ENCODE measurements around the gene ZNF608.

ZNF608 gene

DNA sequence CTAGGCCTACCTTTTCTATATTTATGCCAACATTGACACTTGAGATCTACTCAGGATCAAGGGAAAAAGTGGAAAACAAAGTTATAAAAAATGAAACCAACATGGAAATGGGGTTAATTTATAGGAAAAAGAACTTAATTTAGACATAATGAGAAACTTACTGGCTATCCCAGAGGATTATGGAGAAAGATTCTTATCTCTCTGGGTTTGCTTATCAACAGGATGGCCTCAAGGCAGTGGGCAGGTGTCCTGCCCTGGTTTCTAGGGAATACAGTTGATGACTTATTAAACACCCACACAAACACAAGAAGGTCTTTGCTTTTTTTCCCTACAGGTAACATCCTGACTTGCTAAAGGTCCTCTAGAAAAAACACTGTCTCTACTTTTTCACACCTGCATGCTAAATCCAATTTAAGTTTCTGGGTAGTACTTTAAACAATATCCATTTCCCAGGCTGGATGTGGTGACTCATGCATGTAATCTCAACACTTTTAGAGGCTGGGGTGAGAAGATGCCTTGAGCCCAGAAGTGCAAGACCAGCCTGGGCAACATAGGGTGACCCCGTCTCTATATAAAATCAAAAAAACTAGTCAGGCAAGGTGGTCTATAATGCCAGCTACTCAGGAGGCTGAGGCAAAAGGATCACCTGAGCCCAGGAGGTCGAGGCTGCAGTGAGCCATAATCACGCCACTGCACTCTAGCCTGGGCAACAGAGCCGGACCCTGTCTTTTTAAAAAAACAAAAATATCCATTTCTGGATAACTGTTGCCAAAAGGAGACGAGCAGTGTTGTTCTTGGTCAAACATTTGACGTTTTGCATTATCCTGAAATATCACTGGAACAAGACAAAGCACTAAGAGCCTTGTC lies 6.6 kb upstream of the ZNF608 start:
- DNase-seq (ENCODE audit: low read depth), result no peak

- DNase-seq (ENCODE audit: low read depth), result no peak
These were observed 4.6 kb upstream of the ZNF608 start for GRCh38 chr5:124751031-124751430.

- DNase-seq (ENCODE audit: low read depth), result no peak
These were observed 2.5 kb upstream of the ZNF608 start for GRCh38 chr5:124748687-124749594.

- no peak for DNase-seq (ENCODE audit: low read depth)
These were observed 1.6 kb upstream of the ZNF608 start for GRCh38 chr5:124747791-124748686.

DNA sequence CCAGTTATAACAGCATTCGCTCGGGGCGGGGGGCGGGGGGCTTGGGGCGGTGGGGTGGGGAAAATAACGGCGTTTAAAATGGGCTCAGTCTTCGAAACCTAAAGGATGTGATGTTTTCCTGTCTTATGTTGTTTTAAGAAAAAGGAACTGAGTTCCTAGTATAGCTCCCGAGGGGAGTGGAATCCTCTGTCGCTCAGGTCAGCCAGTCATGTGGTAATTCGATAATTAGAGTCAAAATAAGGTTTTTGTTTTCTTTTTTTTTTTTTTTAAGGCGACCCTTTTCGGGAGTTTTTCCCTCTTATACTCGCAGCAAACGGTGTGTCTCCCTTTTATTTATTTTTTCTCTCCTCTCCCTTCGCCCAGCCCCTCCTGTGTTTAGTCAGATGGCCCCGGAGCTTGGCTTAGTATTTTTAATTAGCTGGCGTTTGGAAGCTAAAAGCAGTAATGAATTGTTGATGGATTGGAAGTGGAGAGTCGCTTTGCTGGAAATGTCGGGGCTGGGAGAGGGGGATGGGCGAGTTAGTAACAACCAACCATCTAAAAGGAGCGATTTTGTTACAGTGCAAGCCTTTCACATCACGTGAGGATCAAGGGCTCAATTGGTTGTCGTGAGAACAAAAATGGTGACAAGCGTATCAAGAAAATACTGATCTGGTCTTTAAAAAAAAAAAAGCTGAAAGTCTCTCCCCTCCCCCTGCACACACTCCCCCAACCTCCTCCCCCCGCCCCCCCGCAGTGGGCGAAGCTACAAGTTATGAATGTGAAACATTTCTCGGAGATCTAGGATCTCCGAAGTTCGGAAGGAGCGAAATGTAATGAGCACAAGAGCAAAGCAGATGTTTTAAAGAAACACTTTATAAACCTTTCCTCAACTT lies 714 bp upstream of the ZNF608 start:
- DNase-seq (ENCODE audit: low read depth), result no peak

DNA sequence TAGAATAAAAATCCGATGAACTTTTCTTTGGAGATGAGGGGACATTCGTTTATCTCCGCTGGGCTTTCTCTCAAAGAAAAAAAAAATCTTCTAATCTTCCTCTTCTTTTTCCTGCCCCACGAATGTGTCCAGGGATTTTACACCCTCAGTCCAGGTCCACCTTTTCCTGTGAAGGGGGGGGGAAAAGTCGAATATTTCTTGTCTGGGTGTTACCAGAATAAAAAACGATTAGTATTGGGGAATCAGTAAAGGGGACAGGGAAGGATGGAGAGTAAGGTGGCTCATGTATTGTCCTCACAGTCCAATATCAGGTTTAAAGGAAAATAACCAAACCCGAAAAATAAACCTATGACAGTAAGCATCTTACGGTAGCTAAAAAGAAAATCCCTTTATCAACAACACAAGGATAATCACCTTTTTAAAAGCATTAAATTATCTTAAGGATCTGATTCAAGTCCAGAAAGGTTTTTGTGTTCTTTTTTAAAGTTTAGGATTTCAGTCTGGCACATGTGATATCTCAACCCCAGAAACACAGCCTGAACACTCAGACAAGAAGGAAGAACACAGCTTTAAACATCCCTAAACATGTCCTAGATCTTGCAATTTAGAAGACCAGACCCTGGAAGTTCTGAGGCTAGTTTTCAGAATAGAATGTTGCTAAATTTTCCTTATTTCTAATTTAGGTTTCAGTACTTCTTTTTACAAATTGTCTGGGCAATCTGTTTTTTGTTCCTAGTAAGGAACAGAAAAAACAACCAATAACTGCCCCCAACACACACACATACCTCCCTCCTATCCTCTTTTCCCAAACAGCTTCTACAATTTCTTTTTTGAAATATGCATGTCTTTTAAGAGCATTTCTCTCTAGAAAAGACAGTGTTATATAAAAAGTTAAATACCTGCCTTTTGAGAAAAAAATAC lies 1.2 kb downstream of the ZNF608 start:
- no peak for DNase-seq (ENCODE audit: low read depth)

GRCh38 chr5:124744170-124744971 lies 2.1 kb downstream of the ZNF608 start:
- DNase-seq (ENCODE audit: low read depth), result no peak

GRCh38 chr5:124743602-124744169 lies 2.8 kb downstream of the ZNF608 start:
- DNase-seq (ENCODE audit: low read depth), result no peak

DNA sequence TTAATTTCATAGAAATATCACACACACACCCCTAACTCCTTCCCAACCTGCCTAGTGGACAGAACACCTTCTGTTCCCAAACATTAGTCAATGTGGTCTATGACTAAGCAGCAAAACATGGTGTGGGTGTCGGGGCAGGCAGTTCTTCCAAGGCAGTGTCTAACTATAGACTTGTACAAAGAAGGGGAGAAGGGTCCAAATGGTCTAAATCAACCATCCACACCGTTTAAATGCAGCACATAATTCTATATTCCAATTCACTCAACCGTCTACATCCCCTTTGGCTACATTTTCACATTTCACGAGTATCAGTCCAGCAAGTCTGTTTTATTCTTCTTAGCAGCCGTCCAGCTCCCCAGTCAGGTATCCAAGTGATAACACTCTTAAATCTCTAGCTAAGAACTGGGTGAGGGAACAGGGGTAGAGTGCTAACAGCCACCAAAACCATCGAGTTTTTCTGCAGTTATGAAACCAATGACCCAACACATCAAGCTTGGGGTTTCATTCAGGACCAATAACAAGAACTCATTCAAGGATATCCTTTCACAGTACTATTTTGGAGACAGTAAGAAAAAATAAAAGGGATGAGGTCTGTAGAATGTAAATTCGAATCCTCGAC lies 3.3 kb downstream of the ZNF608 start:
- DNase-seq (ENCODE audit: low read depth), result no peak

DNA sequence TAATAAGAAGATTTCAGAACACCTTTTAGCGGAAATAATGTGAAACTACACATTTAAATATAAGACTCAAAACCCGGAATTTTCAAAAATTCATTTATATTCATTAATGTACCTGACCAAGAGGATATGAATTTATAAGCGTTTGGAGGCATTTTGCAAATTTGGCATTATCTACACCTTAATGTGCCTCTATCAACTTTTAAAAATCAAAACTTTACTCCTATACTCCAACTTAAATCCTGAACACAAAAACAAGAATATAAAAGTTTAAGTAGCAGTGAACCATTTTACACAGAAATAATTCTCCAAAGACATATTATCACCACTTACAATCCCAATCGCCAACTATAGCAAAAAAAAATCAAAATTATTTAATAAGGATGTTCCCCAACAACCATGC lies 3.9 kb downstream of the ZNF608 start:
- DNase-seq (ENCODE audit: low read depth), result no peak

GRCh38 chr5:124741711-124742496 lies 4.5 kb downstream of the ZNF608 start:
- DNase-seq (ENCODE audit: low read depth), result no peak

GRCh38 chr5:124740991-124741583 lies 5.4 kb downstream of the ZNF608 start:
- no peak for DNase-seq (ENCODE audit: low read depth)

DNA sequence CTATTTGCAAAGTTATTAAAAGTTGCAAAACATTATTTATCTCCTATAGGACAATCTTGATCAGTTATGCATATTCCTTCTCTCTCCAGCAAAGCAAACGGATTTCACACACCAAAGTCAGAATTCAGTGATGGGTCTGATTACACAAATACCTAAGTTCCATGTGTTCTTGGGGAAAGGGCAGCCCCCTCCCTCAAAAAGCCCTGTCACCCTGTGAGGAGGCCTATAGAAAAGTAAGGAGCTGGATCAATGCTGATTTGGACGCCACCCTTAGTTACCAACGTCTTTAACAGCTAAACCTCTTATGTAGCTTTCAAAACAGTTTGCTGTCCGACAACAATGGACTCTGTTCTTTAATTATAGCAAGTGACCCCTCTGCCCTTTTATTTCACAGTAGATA lies 6.4 kb downstream of the ZNF608 start:
- DNase-seq (ENCODE audit: low read depth), result no peak

DNA sequence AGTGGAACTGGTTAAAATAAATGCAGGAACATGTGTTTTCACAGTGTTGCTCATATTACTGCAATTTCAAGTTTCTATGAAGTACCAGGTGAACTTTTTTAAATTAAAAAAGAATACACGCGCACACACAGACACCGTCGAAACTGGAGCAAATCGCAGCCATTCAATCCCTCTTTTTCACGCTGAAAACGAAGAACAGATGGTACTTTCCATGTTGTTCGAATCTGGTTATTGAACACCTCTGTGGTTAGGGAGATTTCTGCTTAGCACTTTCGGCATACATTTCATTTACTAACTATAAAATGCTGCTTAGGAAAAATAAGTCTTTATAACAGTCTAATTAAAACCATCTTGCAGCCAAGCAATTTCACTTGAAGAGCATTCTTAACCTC lies 6.8 kb downstream of the ZNF608 start:
- DNase-seq (ENCODE audit: low read depth), result no peak

- DNase-seq (ENCODE audit: low read depth), result no peak
These were observed 7.5 kb downstream of the ZNF608 start for GRCh38 chr5:124738681-124739633.

DNA sequence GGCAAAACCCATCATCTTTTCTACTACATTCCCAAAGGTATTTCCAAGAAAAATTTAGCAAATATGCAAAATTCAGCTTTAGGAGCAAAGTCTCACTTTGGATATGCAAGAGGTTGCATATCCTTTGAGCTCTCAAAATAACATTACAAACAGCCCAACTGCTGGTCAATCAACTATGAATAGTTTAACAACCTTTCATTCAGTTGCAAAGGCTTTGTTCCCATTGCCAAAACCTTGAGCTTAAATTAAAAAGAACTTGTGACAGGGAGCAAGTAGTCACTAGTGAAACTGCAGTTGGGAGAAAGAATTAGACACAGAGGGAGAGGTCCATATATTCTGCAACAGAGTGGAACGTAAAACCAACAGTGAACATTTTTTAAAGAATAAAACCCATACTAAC lies 8.8 kb downstream of the ZNF608 start:
- no peak for DNase-seq (ENCODE audit: low read depth)

Measured in stimulated activated CD8-positive, alpha-beta memory T cell treated with anti-CD3 and anti-CD28 coated beads, Interleukin-4, amount 100 ng/mL, for 24 hours (primary cell).